GM12864 (cell line): ENCODE results near the gene ASB15.

Source experiments
- DNase-seq: peaks from one replicate; pipeline ENCODE4 v3.0.0-alpha.2; 2011; ENCODE audit warnings: low read depth
- H3K4me3 ChIP-seq: 2 replicates; pipeline ENCODE4 v1.5.1; 2011; ENCODE audit warnings: mild to moderate bottlenecking, low read depth, low read length, control low read depth
- CTCF ChIP-seq: IDR thresholded peaks from 2 replicates; pipeline ENCODE4 v1.5.1; 2011; ENCODE audit warnings: low read depth, mild to moderate bottlenecking, moderate library complexity, low read length, control low read depth, inconsistent platforms; ENCODE audit errors: missing control alignments

ASB15 gene

GRCh38 chr7:123655614-123656013, 54.0 kb downstream of the ASB15 start, which contains the start of gene LMOD2:
Gene LMOD2 (plus strand): TSS chr7:123655866. CDS start chr7:123655964, 98 bp downstream.
- no peak within 1 kb of the TSS for H3K4me3 ChIP-seq
- DNase-seq: no peak
- no peak for TF ChIP-seq CTCF

- TF ChIP-seq CTCF: no peak
- no peak for DNase-seq
- H3K4me3 ChIP-seq: no peak overlapping the region
Measured at GRCh38 chr7:123656544-123657303, 55.1 kb downstream of the ASB15 start.

- DNase-seq: no peak
- H3K4me3 ChIP-seq: no peak overlapping the region
- TF ChIP-seq CTCF: no peak
Measured at GRCh38 chr7:123657304-123657685, 55.7 kb downstream of the ASB15 start.

GRCh38 chr7:123658023-123658422, 56.4 kb downstream of the ASB15 start:
- no peak for DNase-seq
- TF ChIP-seq CTCF: no peak
- no peak overlapping the region for H3K4me3 ChIP-seq

- H3K4me3 ChIP-seq: no peak overlapping the region
- TF ChIP-seq CTCF: no peak
- no peak for DNase-seq
Measured at GRCh38 chr7:123660514-123661354, 59.1 kb downstream of the ASB15 start.

GRCh38 chr7:123661765-123662164, 60.1 kb downstream of the ASB15 start:
- TF ChIP-seq CTCF: no peak
- no peak for DNase-seq
- H3K4me3 ChIP-seq: no peak overlapping the region

GRCh38 chr7:123662293-123662692, 60.7 kb downstream of the ASB15 start:
- TF ChIP-seq CTCF: no peak
- H3K4me3 ChIP-seq: no peak overlapping the region
- no peak for DNase-seq
